CD4-positive, alpha-beta T cell (primary cell): ENCODE data around the gene TOM1L2. TPM values are rescaled to one million over a fixed set of nuclear protein-coding genes. Genes with fewer than 3 reads are reported as not detected.

Source experiments
- ATAC-seq: fragments of 200-7000 bp; cut with Tn5 transposase; one replicate; pipeline ENCODE4 v1.10.0; 2022; ENCODE audit warnings: mild to moderate bottlenecking; ENCODE audit not compliant: poor library complexity
- CTCF ChIA-PET: fragments of 350-600 bp; sonication (Branson Sonifier 250); formaldehyde crosslinking; loops from one replicate; lab custom pipeline; 2021; ENCODE audit warnings: antibody characterized with exemption, inconsistent platforms; lab: Charles Lee
- POLR2A ChIA-PET: fragments of 350-600 bp; sonication (Branson Sonifier 250); formaldehyde crosslinking; loops from one replicate; lab custom pipeline; 2021; ENCODE audit warnings: antibody characterized with exemption, inconsistent platforms; lab: Charles Lee
- DNase-seq, 14 experiments: peaks; one replicate each; pipeline ENCODE4 v3.0.0-alpha.2; 2013 to 2020; ENCODE audit warnings: mixed read lengths in 2 of 14
- H3K27ac ChIP-seq, 2 donors: one replicate each; pipeline versions ENCODE4 v1.5.1 to v1.7.0; 2013; ENCODE audit warnings: low read length in 2 of 2, low read depth in 1 of 2, mild to moderate bottlenecking in 1 of 2
- H3K27me3 ChIP-seq, 2 experiments: 1 replicate in 1 of 2; 2 replicates in 1 of 2; pipeline versions ENCODE4 v1.6.1 to v1.7.0; 2013; ENCODE audit warnings: low read length in 2 of 2, control low read depth in 1 of 2, mild to moderate bottlenecking in 1 of 2, moderate library complexity in 1 of 2; ENCODE audit not compliant: insufficient read depth in 2 of 2, control insufficient read depth in 1 of 2
- H3K36me3 ChIP-seq: one replicate; pipeline ENCODE4 v1.6.1; 2013; ENCODE audit warnings: low read length, control low read depth; ENCODE audit not compliant: insufficient read depth
- H3K4me1 ChIP-seq: one replicate; pipeline ENCODE4 v1.6.1; 2013; ENCODE audit warnings: low read length, control low read depth; ENCODE audit not compliant: insufficient read depth
- H3K4me3 ChIP-seq: one replicate; pipeline ENCODE4 v1.5.1; 2013; ENCODE audit warnings: mild to moderate bottlenecking, low read length, moderate library complexity
- H3K9me3 ChIP-seq, 2 experiments: 1 replicate in 1 of 2; 2 replicates in 1 of 2; pipeline versions ENCODE4 v1.6.1 to v1.7.0; 2013; ENCODE audit warnings: low read length in 2 of 2, mild to moderate bottlenecking in 2 of 2, control low read depth in 1 of 2, moderate library complexity in 1 of 2; ENCODE audit not compliant: control insufficient read depth in 1 of 2, insufficient read depth in 1 of 2
- H3K27ac Mint-ChIP-seq: one replicate; pipeline ENCODE4 v1.8.0; 2020; ENCODE audit warnings: mixed read lengths
- H3K27me3 Mint-ChIP-seq: one replicate; pipeline ENCODE4 v1.8.0; 2021; ENCODE audit warnings: mixed read lengths
- H3K36me3 Mint-ChIP-seq: one replicate; pipeline ENCODE4 v1.8.0; 2021; ENCODE audit warnings: low read depth, mixed read lengths
- H3K4me1 Mint-ChIP-seq: one replicate; pipeline ENCODE4 v1.8.0; 2021; ENCODE audit warnings: low read depth, mixed read lengths
- H3K4me3 Mint-ChIP-seq: one replicate; pipeline ENCODE4 v1.8.0; 2020; ENCODE audit warnings: mild to moderate bottlenecking, mixed read lengths
- H3K9me3 Mint-ChIP-seq: one replicate; pipeline ENCODE4 v1.8.0; 2020; ENCODE audit warnings: mixed read lengths
- intact Hi-C, 2 experiments: fragments of 100-400 bp; cut with DNase I in 1 of 2; cut with micrococcal nuclease in 1 of 2; formaldehyde crosslinking; loops; one replicate each; pipeline versions ENCODE4 v1.15.1 to v1.9.0; 2023 to 2025; cut with DNase I, micrococcal nuclease
- total RNA-seq, 174 experiments: library from RNA in 2 of 174; stranded (reverse) in 2 of 174; gene quantifications; one replicate each; pipeline ENCODE4 v1.2.3 and lab custom pipeline; 2021 to 2026
- TF ChIP-seq, protein P1 (sequence below): fragments of 200-600 bp; IDR thresholded peaks from one replicate; pipeline ENCODE4 v1.8.0; 2022; ENCODE audit warnings: antibody characterized with exemption, mild to moderate bottlenecking

Gene TOM1L2
- total RNA-seq, 2 experiments from 2014 or later = 28.5 to 30.5 TPM

DNA sequence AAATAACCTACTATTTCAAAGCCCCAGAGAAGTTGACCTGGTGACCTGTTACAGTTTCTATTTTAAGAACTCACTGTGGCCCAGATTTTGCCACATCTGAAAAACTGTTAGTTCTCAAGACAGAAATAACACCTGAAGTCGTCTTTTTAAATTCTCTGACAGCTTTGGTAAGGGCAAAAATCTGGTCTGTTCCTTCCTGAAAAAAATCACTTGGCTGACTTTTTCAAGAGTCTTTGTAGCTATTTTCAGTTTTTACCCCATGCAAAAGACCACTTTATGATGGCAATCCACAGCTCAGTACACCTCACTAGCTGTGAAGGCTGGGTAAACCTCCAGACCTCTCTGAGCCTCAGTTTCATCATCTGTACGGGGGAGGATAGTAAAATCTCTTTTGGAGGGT, 74.8 kb downstream of the TOM1L2 start:
- no peak for DNase-seq
- no peaks in the 10 kb centered on the region for H3K9me3 ChIP-seq
- no peak overlapping the region for H3K4me3 ChIP-seq
- intact Hi-C loops = no loop called here
- Mint-ChIP-seq H3K36me3 (peaks cover 78% of the 10 kb centered on the region), H3K9me3 (no peaks in the 10 kb centered on the region), H3K27me3 (no peaks in the 10 kb centered on the region), H3K27ac (no peak overlapping the region), H3K4me3 (no peak overlapping the region), H3K4me1 (peaks cover 9% of the 10 kb centered on the region)
- CTCF ChIA-PET = no interaction called here
- no peak overlapping the region for H3K27ac ChIP-seq
- H3K36me3 ChIP-seq = peaks cover 57% of the 10 kb centered on the region
- H3K27me3 ChIP-seq = no peaks in the 10 kb centered on the region
- POLR2A ChIA-PET = no interaction called here
- no peaks in the 10 kb centered on the region for H3K4me1 ChIP-seq
- TF ChIP-seq, protein P1, sequence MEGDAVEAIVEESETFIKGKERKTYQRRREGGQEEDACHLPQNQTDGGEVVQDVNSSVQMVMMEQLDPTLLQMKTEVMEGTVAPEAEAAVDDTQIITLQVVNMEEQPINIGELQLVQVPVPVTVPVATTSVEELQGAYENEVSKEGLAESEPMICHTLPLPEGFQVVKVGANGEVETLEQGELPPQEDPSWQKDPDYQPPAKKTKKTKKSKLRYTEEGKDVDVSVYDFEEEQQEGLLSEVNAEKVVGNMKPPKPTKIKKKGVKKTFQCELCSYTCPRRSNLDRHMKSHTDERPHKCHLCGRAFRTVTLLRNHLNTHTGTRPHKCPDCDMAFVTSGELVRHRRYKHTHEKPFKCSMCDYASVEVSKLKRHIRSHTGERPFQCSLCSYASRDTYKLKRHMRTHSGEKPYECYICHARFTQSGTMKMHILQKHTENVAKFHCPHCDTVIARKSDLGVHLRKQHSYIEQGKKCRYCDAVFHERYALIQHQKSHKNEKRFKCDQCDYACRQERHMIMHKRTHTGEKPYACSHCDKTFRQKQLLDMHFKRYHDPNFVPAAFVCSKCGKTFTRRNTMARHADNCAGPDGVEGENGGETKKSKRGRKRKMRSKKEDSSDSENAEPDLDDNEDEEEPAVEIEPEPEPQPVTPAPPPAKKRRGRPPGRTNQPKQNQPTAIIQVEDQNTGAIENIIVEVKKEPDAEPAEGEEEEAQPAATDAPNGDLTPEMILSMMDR = no peak
- no peak for ATAC-seq

DNA sequence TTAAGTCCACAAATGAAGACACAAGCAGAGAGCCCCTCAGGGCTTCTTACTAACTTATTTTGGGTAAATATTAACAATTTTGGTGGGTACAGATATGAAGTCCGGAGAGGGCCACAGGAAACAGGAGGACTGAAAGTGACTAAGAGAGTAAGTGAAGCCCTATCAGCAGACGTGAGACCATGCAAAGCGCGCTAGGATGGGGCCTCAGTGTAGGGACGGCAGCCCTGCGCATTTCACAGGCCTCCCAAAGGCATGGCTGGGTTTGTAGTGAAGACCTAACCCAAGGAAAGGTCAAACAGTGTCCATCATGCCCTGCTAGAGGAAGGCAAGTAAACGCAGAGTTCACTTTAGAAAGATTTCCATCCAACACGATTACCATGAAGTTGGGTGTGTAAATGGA, 75.5 kb downstream of the TOM1L2 start:
- DNase-seq = no peak
- Mint-ChIP-seq H3K4me1 (peaks cover 10% of the 10 kb centered on the region), H3K27me3 (no peaks in the 10 kb centered on the region), H3K4me3 (no peak overlapping the region), H3K36me3 (peaks cover 83% of the 10 kb centered on the region), H3K27ac (no peak overlapping the region), H3K9me3 (no peaks in the 10 kb centered on the region)
- H3K4me3 ChIP-seq = no peak overlapping the region
- no peaks in the 10 kb centered on the region for H3K27me3 ChIP-seq
- ATAC-seq = no peak
- peaks cover 58% of the 10 kb centered on the region for H3K36me3 ChIP-seq
- POLR2A ChIA-PET = no interaction called here
- no peaks in the 10 kb centered on the region for H3K9me3 ChIP-seq
- intact Hi-C loops = no loop called here
- CTCF ChIA-PET = interaction anchor here (0.5 kb wide), 1 partner anchor 120 kb away, joined by 3 read pairs; no protein-coding TSS in a partner anchor
- no peak overlapping the region for H3K27ac ChIP-seq
- TF ChIP-seq, protein P1 = no peak
- peaks cover 2% of the 10 kb centered on the region for H3K4me1 ChIP-seq

DNA sequence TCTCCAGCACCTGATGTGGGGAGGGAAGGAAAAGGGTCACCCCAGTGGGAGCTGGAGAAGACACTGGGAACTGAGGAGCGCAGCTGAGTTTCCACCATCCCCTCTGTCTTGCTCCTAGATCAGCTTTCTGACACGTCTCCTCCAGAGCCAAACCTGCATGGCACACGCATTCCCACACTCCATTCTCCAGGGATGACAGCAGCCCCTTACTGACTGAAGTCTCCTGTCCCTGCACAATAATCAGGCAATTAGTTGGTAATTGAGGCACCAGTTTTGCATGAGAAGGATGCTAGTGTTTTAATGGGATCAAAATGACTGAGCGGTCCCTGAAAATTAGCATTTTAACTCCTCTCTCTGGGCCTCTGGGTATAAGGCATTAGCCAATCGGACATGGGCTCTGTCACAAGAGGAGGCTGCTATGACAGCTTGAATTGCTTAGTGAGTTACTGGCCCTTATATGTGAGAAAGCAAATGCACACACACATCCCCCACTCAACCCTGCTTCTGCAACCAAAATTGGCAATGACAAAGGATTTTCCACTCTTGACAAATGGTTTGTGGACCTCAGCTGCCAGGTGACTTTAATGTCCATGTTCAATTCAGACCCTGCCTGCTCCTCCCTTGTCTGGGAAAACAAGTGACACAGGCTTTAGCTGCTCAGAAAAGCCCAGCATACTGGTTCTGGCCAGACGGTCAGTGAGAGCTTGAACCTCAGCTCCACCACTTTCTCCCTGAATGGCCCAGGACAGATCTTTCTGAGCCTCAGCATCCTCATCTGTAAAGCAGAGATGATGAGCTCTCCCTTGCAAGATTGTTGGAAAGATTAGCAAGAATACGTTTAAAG, 78.2 kb downstream of the TOM1L2 start:
- intact Hi-C loops = no loop called here
- Histone ChIP-seq H3K9me3 (no peaks in the 10 kb centered on the region), H3K4me1 (peaks cover 2% of the 10 kb centered on the region), H3K4me3 (no peak overlapping the region), H3K27ac (no peak overlapping the region), H3K36me3 (peaks cover 49% of the 10 kb centered on the region), H3K27me3 (no peaks in the 10 kb centered on the region)
- Mint-ChIP-seq H3K9me3 (no peaks in the 10 kb centered on the region), H3K4me1 (peaks cover 10% of the 10 kb centered on the region), H3K27me3 (no peaks in the 10 kb centered on the region), H3K4me3 (no peak overlapping the region), H3K27ac (no peak overlapping the region), H3K36me3 (peaks cover 88% of the 10 kb centered on the region)
- CTCF ChIA-PET = interaction anchor here (0.6 kb wide), 1 partner anchor 25 kb away, joined by 3 read pairs; no protein-coding TSS in a partner anchor
- ATAC-seq (no peak), DNase-seq (no peak)
- TF ChIP-seq, protein P1 = no peak
- POLR2A ChIA-PET = no interaction called here
